Fibroblast of lung (primary cell): ENCODE results near the gene PIH1D1. TPM values are rescaled to one million over a fixed set of nuclear protein-coding genes. Genes with fewer than 3 reads are reported as not detected.
"Not testable (repeated sequence)": the region's sequence is repeated elsewhere in the genome, so short reads cannot be mapped to it uniquely, and the experiment has no call there.

Experiments
- DNase-seq, 2 donors: peaks; one replicate each; pipeline versions ENCODE4 v3.0.0 to v3.0.0-alpha.2; 2010; ENCODE audit warnings: low read depth in 2 of 2
- H2AFZ ChIP-seq: 2 replicates; pipeline ENCODE4 v1.5.1; 2012; ENCODE audit warnings: low read length, control low read depth, inconsistent platforms
- H3K27ac ChIP-seq: 2 replicates; pipeline ENCODE4 v1.5.1; 2011; ENCODE audit warnings: low read length, control low read depth; ENCODE audit not compliant: insufficient read depth
- H3K27me3 ChIP-seq: 2 replicates; pipeline ENCODE4 v1.5.1; 2011; ENCODE audit warnings: mild to moderate bottlenecking, low read length; ENCODE audit not compliant: control insufficient read depth, insufficient read depth
- H3K36me3 ChIP-seq: 2 replicates; pipeline ENCODE4 v1.5.1; 2011; ENCODE audit warnings: low read length; ENCODE audit not compliant: control insufficient read depth, insufficient read depth
- H3K4me1 ChIP-seq: 2 replicates; pipeline ENCODE4 v1.5.1; 2011; ENCODE audit warnings: low read length; ENCODE audit not compliant: control insufficient read depth, insufficient read depth; ENCODE audit errors: extremely low read depth
- H3K4me2 ChIP-seq: 2 replicates; pipeline ENCODE4 v1.5.1; 2011; ENCODE audit warnings: low read length, control low read depth; ENCODE audit not compliant: insufficient read depth; ENCODE audit errors: extremely low read depth
- H3K4me3 ChIP-seq, 4 experiments: fragments of 200-600 bp in 1 of 4; sonication (generic) in 1 of 4; replicated peaks in 1 of 4; 2 replicates each; pipeline ENCODE4 v1.5.1; 2011 to 2016; ENCODE audit warnings: low read length in 4 of 4, low read depth in 3 of 4, mild to moderate bottlenecking in 3 of 4, control low read depth in 2 of 4, inconsistent platforms in 1 of 4, mixed read lengths in 1 of 4; ENCODE audit not compliant: insufficient read depth in 1 of 4; ENCODE audit errors: control extremely low read depth in 1 of 4
- H3K79me2 ChIP-seq: 2 replicates; pipeline ENCODE4 v1.5.1; 2012; ENCODE audit warnings: mild to moderate bottlenecking, low read length, inconsistent platforms; ENCODE audit not compliant: control insufficient read depth, insufficient read depth
- H3K9ac ChIP-seq: 2 replicates; pipeline ENCODE4 v1.5.1; 2011; ENCODE audit warnings: mild to moderate bottlenecking, low read length, control low read depth; ENCODE audit not compliant: insufficient read depth
- H3K9me3 ChIP-seq: 2 replicates; pipeline ENCODE4 v1.5.1; 2012; ENCODE audit warnings: low read depth, low read length; ENCODE audit not compliant: control insufficient read depth, insufficient read depth
- H4K20me1 ChIP-seq: 2 replicates; pipeline ENCODE4 v1.5.1; 2011; ENCODE audit warnings: low read length; ENCODE audit not compliant: control insufficient read depth, insufficient read depth; ENCODE audit errors: extremely low read depth
- CTCF ChIP-seq, 2 donors: IDR thresholded peaks in 1 of 2; conservative IDR thresholded peaks in 1 of 2; 1 replicate in 1 of 2; 2 replicates in 1 of 2; pipeline ENCODE4 v1.5.1; 2011 to 2012; ENCODE audit warnings: low read length in 2 of 2, control low read depth in 1 of 2, inconsistent platforms in 1 of 2, low read depth in 1 of 2, mild to moderate bottlenecking in 1 of 2
- EZH2 ChIP-seq: IDR thresholded peaks from 2 replicates; pipeline ENCODE4 v1.5.1; 2012; ENCODE audit warnings: low read length, control low read depth, mild to moderate bottlenecking; ENCODE audit errors: missing control alignments
- polyA plus RNA-seq, 2 donors: library from polyadenylated mRNA; depleted of rRNA in 1 of 2; stranded (reverse) in 1 of 2; unstranded in 1 of 2; fragments of >200 nt; gene quantifications; 2 replicates each; pipeline ENCODE4 v1.2.1, GENCODE V29; 2011 to 2012; ENCODE audit warnings: missing spikeins in 1 of 2
- total RNA-seq: library from RNA; depleted of rRNA; stranded (reverse); fragments of >200 nt; gene quantifications from 2 replicates; pipeline ENCODE4 v1.2.1, GENCODE V29; 2014

The PIH1D1 gene
- total and polyA plus RNA-seq, 2 donors (not counting 1 experiment from before 2014, with no cell fraction given), result 53.8 to 94.5 TPM

GRCh38 chr19:49474542-49474924 lies 22.9 kb upstream of the PIH1D1 start:
- TF ChIP-seq EZH2, result no peak
- TF ChIP-seq CTCF (conservative IDR thresholded peaks at IDR 0.05 in 1 of 2, IDR thresholded peaks at IDR 0.05 in 1 of 2; ENCODE audit: low read depth in 1 of 2, low read length in 2 of 2), result no peak
- Histone ChIP-seq H3K4me3 (peak overlapping the region; percentile 62 to 76 (median 74)), H3K9ac (peak overlapping the region; percentile 67), H3K9me3 (no peaks in the 10 kb centered on the region), H3K4me1 (no peaks in the 10 kb centered on the region), H3K27ac (peak overlapping the region; percentile 57), H2AFZ (peak overlapping the region; percentile 76), H3K79me2 (no peaks in the 10 kb centered on the region), H3K36me3 (no peaks in the 10 kb centered on the region), H3K4me2 (peak overlapping the region; percentile 99), H3K27me3 (no peaks in the 10 kb centered on the region), H4K20me1 (no peaks in the 10 kb centered on the region)
- DNase-seq, result no peak

GRCh38 chr19:49473868-49474541 lies 22.4 kb upstream of the PIH1D1 start, which contains the start of gene FLT3LG:
TSS of gene FLT3LG (plus strand) at chr19:49474215. CDS start at chr19:49474640, 425 bp downstream.
- Histone ChIP-seq H2AFZ (peak within 1 kb of the TSS; percentile 90), H4K20me1 (no peaks in the 10 kb centered on the region), H3K4me1 (no peaks in the 10 kb centered on the region), H3K27me3 (no peaks in the 10 kb centered on the region), H3K9ac (peak within 1 kb of the TSS; percentile 67), H3K79me2 (no peaks in the 10 kb centered on the region), H3K9me3 (no peaks in the 10 kb centered on the region), H3K4me3 (peak within 1 kb of the TSS; percentile 62 to 76 (median 74)), H3K36me3 (no peaks in the 10 kb centered on the region), H3K27ac (peak within 1 kb of the TSS; percentile 57), H3K4me2 (peak within 1 kb of the TSS; percentile 99)
- TF ChIP-seq CTCF (conservative IDR thresholded peaks at IDR 0.05 in 1 of 2, IDR thresholded peaks at IDR 0.05 in 1 of 2; ENCODE audit: low read depth in 1 of 2, low read length in 2 of 2), result peak; percentile 78 to 91
- no peak for TF ChIP-seq EZH2
- DNase-seq, result peak; percentile 53 to 78

DNA sequence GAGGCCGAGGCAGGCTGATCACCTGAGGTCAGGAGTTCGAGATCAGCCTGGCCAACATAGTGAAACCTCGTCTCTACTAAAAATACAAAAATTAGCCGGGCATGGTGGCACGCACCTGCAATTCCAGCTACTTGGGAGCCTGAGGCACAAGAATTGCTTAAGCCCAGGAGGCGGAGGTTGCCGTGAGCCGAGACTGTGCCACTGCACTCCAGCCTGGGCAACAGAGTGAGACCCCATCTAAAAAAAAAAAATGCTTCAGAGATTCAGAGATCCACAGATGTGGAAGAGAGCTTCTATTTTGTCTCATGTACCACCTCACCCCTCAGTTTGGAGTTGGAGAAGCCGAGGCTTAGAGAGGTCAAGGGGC lies 21.9 kb upstream of the PIH1D1 start:
- H3K27me3 ChIP-seq, H4K20me1 ChIP-seq, H3K4me1 ChIP-seq, H3K79me2 ChIP-seq, H3K27ac ChIP-seq, DNase-seq, H3K36me3 ChIP-seq, H3K9me3 ChIP-seq: not testable (repeated sequence)
- peak overlapping the region; percentile 36 for H3K9ac ChIP-seq
- H3K4me3 ChIP-seq, result peak overlapping the region; percentile 62 to 76 (median 74)
- peak overlapping the region; percentile 90 for H2AFZ ChIP-seq
- H3K4me2 ChIP-seq, result peak overlapping the region; percentile 95
